ENCODE results near the gene DLGAP1. TPM values are rescaled to one million over a fixed set of nuclear protein-coding genes. Genes with fewer than 3 reads are reported as not detected.

The DLGAP1 gene
- total and polyA plus RNA-seq, 4 donors = 0.54 to 11.8 (median 3.1) TPM

DNA sequence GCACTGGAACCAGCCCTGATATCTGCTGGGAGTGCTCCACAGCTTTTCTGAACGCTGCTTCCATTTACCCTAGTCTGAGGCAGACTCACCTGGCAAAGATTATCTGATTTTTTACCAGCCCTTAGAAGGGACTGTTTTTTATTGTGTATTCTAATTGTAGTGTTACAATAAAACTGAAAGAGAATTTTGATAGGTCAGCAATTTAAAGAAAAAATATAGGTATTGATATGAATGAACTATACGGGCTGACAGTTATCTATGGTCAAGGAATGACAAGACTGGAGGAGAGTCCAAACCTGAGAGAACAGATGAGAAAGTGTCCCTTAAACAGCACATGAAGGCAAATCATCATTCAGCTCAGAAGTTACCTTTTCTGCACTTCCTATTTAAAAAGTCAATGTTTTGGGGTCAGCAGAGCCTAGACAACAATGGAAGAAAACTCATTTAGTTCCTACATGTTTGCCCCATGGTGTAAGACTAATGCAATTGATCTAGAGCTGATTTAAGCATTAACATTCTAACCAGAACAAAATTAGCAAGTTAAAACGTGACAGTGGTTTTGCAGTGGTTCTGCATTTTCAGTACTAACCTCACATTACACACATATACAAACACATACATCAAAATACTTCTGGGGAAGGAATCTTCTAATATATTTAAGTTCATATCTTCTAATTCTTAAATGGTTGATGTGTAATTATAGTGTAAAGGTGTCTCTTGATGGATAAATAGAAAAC is 504.3 kb downstream of the DLGAP1 start:
- 80 to 81% methylated on average over 3 of the region's 3 CpGs for WGBS, 2 donors
- DNase-seq (no peak), ATAC-seq (ENCODE audit: insufficient read depth, low FRiP score) (no peak)
- no peak overlapping the region for H3K27ac ChIP-seq (ENCODE audit: low read depth in 1 of 2, low read length in 1 of 2)
- no peak for TF ChIP-seq CTCF (IDR thresholded peaks at IDR 0.05; ENCODE audit: control extremely low read depth, extremely low read depth)
- no peaks in the 10 kb centered on the region for H3K4me1 ChIP-seq (ENCODE audit: control insufficient read depth in 5 of 5, insufficient read depth in 5 of 5, low read length in 5 of 5)
- no peak overlapping the region for H3K9ac ChIP-seq (ENCODE audit: insufficient read depth in 1 of 2, low read length in 2 of 2)
- no peak overlapping the region for H3K4me3 ChIP-seq
- H3K9me3 ChIP-seq (ENCODE audit: control insufficient read depth in 4 of 4, insufficient read depth in 3 of 4, low read length in 3 of 4) = no peaks in the 10 kb centered on the region
- no peaks in the 10 kb centered on the region for H3K36me3 ChIP-seq (ENCODE audit: control insufficient read depth in 4 of 4, insufficient read depth in 4 of 4, low read length in 4 of 4)
- H3K27me3 ChIP-seq (ENCODE audit: control insufficient read depth in 3 of 3, insufficient read depth in 3 of 3, low read length in 2 of 3) = no peaks in the 10 kb centered on the region

DNA sequence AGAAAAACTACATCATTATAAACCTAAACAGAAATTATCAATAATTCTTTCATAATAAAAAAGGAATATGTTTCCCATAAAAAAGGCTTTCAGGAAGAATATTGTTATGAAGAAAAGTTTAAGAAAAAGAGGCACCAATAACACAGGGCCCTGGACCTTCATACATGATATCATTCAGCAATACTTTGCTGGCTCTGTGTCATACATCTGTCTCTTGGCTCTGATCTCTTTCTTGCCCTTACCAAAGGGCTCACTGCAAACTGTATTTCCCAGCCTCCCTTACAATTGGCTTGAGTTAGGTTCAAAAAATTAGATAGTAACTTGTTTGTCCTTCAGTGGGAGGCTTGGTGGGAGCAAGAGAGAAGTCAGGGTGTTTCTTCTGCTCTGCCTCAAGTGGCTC is 506.1 kb downstream of the DLGAP1 start:
- H3K9ac ChIP-seq (ENCODE audit: insufficient read depth in 1 of 2, low read length in 2 of 2) = no peak overlapping the region
- H3K4me3 ChIP-seq = no peak overlapping the region
- no peaks in the 10 kb centered on the region for H3K9me3 ChIP-seq (ENCODE audit: control insufficient read depth in 4 of 4, insufficient read depth in 3 of 4, low read length in 3 of 4)
- no peak overlapping the region for H3K27ac ChIP-seq (ENCODE audit: low read depth in 1 of 2, low read length in 1 of 2)
- TF ChIP-seq CTCF (IDR thresholded peaks at IDR 0.05; ENCODE audit: control extremely low read depth, extremely low read depth) = no peak
- H3K36me3 ChIP-seq (ENCODE audit: control insufficient read depth in 4 of 4, insufficient read depth in 4 of 4, low read length in 4 of 4) = no peaks in the 10 kb centered on the region
- no peaks in the 10 kb centered on the region for H3K27me3 ChIP-seq (ENCODE audit: control insufficient read depth in 3 of 3, insufficient read depth in 3 of 3, low read length in 2 of 3)
- ATAC-seq (ENCODE audit: insufficient read depth, low FRiP score) = no peak
- H3K4me1 ChIP-seq (ENCODE audit: control insufficient read depth in 5 of 5, insufficient read depth in 5 of 5, low read length in 5 of 5) = no peaks in the 10 kb centered on the region
- DNase-seq = no peak

DNA sequence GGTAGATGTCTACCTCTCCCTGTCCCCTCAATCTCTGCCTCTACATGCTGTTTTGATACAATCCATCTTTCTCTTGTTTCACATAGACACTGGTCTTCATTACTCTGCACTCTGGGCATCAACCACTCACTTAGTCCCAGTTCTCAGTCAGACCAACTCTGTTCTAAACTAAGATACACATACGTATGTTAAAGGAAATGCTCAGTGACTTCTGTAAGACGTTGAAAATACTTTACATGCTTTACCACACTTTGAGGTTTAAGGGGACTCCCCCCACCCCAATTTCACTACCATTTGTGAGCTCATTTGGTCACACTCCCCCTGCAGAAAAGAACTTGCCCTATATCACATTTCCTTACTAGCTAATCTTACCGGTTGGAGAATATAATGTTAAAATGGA is 507.7 kb downstream of the DLGAP1 start:
- H3K9me3 ChIP-seq (ENCODE audit: control insufficient read depth in 4 of 4, insufficient read depth in 3 of 4, low read length in 3 of 4) = no peaks in the 10 kb centered on the region
- H3K27ac ChIP-seq (ENCODE audit: low read depth in 1 of 2, low read length in 1 of 2) = no peak overlapping the region
- no peak for ATAC-seq (ENCODE audit: insufficient read depth, low FRiP score)
- no peaks in the 10 kb centered on the region for H3K36me3 ChIP-seq (ENCODE audit: control insufficient read depth in 4 of 4, insufficient read depth in 4 of 4, low read length in 4 of 4)
- no peaks in the 10 kb centered on the region for H3K27me3 ChIP-seq (ENCODE audit: control insufficient read depth in 3 of 3, insufficient read depth in 3 of 3, low read length in 2 of 3)
- H3K4me1 ChIP-seq (ENCODE audit: control insufficient read depth in 5 of 5, insufficient read depth in 5 of 5, low read length in 5 of 5) = no peaks in the 10 kb centered on the region
- no peak for DNase-seq
- TF ChIP-seq CTCF (IDR thresholded peaks at IDR 0.05; ENCODE audit: control extremely low read depth, extremely low read depth) = no peak
- H3K4me3 ChIP-seq = no peak overlapping the region
- WGBS, 2 donors = 81 to 83% methylated on average over 3 of the region's 3 CpGs
- no peak overlapping the region for H3K9ac ChIP-seq (ENCODE audit: insufficient read depth in 1 of 2, low read length in 2 of 2)

GRCh38 chr18:3935305-3935704 is 519.8 kb downstream of the DLGAP1 start:
- no peak for ATAC-seq (ENCODE audit: insufficient read depth, low FRiP score)
- Histone ChIP-seq H3K4me3 (no peak overlapping the region), H3K9ac (ENCODE audit: insufficient read depth in 1 of 2, low read length in 2 of 2) (no peak overlapping the region), H3K27me3 (ENCODE audit: control insufficient read depth in 3 of 3, insufficient read depth in 3 of 3, low read length in 2 of 3) (no peaks in the 10 kb centered on the region), H3K9me3 (ENCODE audit: control insufficient read depth in 4 of 4, insufficient read depth in 3 of 4, low read length in 3 of 4) (peaks cover 0 to 4% (median 0%) of the 10 kb centered on the region in 4 donors), H3K4me1 (ENCODE audit: control insufficient read depth in 5 of 5, insufficient read depth in 5 of 5, low read length in 5 of 5) (no peaks in the 10 kb centered on the region), H3K27ac (ENCODE audit: low read depth in 1 of 2, low read length in 1 of 2) (no peak overlapping the region), H3K36me3 (ENCODE audit: control insufficient read depth in 4 of 4, insufficient read depth in 4 of 4, low read length in 4 of 4) (no peaks in the 10 kb centered on the region)
- no peak for TF ChIP-seq CTCF (IDR thresholded peaks at IDR 0.05; ENCODE audit: control extremely low read depth, extremely low read depth)
- WGBS, 2 donors = 50 to 52% methylated on average over 1 of the region's 1 CpG
- DNase-seq = no peak

Data from lung (tissue), 12 donors.